GM23338 (cell line): ENCODE results near the gene GALE. TPM values are rescaled to one million over a fixed set of nuclear protein-coding genes. Genes with fewer than 3 reads are reported as not detected.

Experiments
- ATAC-seq: fragments of 200-7000 bp; cut with Tn5 transposase; 3 replicates; pipeline ENCODE4 v1.9.1; 2020
- DNase-seq: peaks from one replicate; pipeline ENCODE4 v3.0.0-alpha.2; 2015; ENCODE audit warnings: low spot score
- H2AFZ ChIP-seq: fragments of 200-600 bp; sonication (generic); 2 replicates; pipeline ENCODE4 v1.8.0; 2016; ENCODE audit warnings: antibody characterized with exemption, mild to moderate bottlenecking, moderate library complexity
- H3F3A ChIP-seq: fragments of 200-600 bp; sonication (generic); replicated peaks from 2 replicates; pipeline ENCODE4 v1.8.0; 2017; ENCODE audit warnings: antibody characterized with exemption, mixed run types, low read depth
- H3K27ac ChIP-seq: fragments of 200-600 bp; sonication (generic); 2 replicates; pipeline ENCODE4 v1.6.1; 2016; ENCODE audit warnings: low read depth
- H3K27me3 ChIP-seq: fragments of 200-600 bp; sonication (generic); 2 replicates; pipeline ENCODE4 v1.8.0; 2016; ENCODE audit warnings: mild to moderate bottlenecking, mixed run types, moderate library complexity; ENCODE audit not compliant: insufficient read depth
- H3K36me3 ChIP-seq: fragments of 200-600 bp; sonication (generic); 2 replicates; pipeline ENCODE4 v1.8.0; 2016; ENCODE audit warnings: mild to moderate bottlenecking; ENCODE audit not compliant: insufficient read depth
- H3K4me1 ChIP-seq: fragments of 200-600 bp; sonication (generic); 2 replicates; pipeline ENCODE4 v1.8.0; 2016; ENCODE audit warnings: mild to moderate bottlenecking, moderate library complexity; ENCODE audit not compliant: insufficient read depth
- H3K4me2 ChIP-seq: fragments of 200-600 bp; sonication (generic); 2 replicates; pipeline ENCODE4 v1.7.1; 2017; ENCODE audit warnings: mixed run types
- H3K4me3 ChIP-seq: fragments of 200-600 bp; sonication (generic); 2 replicates; pipeline ENCODE4 v1.6.1; 2016; ENCODE audit warnings: mixed run types
- H3K79me2 ChIP-seq: fragments of 200-600 bp; sonication (generic); replicated peaks from 2 replicates; pipeline ENCODE4 v1.8.0; 2017; ENCODE audit warnings: mild to moderate bottlenecking; ENCODE audit not compliant: insufficient read depth
- H3K9me2 ChIP-seq: fragments of 200-600 bp; sonication (generic); 2 replicates; pipeline ENCODE4 v1.8.0; 2017; ENCODE audit not compliant: insufficient read depth
- H4K20me1 ChIP-seq: fragments of 200-600 bp; sonication (generic); replicated peaks from 2 replicates; pipeline ENCODE4 v1.8.0; 2017; ENCODE audit warnings: mild to moderate bottlenecking; ENCODE audit not compliant: insufficient read depth
- H3K27ac Mint-ChIP-seq: 2 replicates; pipeline ENCODE4 v1.8.0; 2020; ENCODE audit warnings: inconsistent platforms, mild to moderate bottlenecking, moderate library complexity, mixed read lengths
- H3K27me3 Mint-ChIP-seq: 3 replicates; pipeline ENCODE4 v1.8.0; 2022; ENCODE audit warnings: low read depth, mild to moderate bottlenecking, moderate library complexity, mixed read lengths, inconsistent platforms; ENCODE audit not compliant: insufficient read depth, poor library complexity
- H3K36me3 Mint-ChIP-seq: 3 replicates; pipeline ENCODE4 v1.8.0; 2021; ENCODE audit warnings: low read depth, mild to moderate bottlenecking, inconsistent platforms, moderate library complexity, mixed read lengths
- H3K4me1 Mint-ChIP-seq: 3 replicates; pipeline ENCODE4 v1.8.0; 2020; ENCODE audit warnings: mild to moderate bottlenecking, inconsistent platforms, mixed read lengths
- H3K4me3 Mint-ChIP-seq: 3 replicates; pipeline ENCODE4 v1.8.0; 2021; ENCODE audit warnings: moderate library complexity, mild to moderate bottlenecking, inconsistent platforms, mixed read lengths
- H3K9me3 Mint-ChIP-seq: 3 replicates; pipeline ENCODE4 v1.8.0; 2020; ENCODE audit warnings: moderate library complexity, mild to moderate bottlenecking, inconsistent platforms, mixed read lengths
- CREB1 ChIP-seq: fragments of 250-450 bp; sonication (Bioruptor Pico); IDR thresholded peaks from 2 replicates; pipeline ENCODE4 v1.5.0; 2020; ENCODE audit warnings: low read depth, mild to moderate bottlenecking, moderate library complexity
- CTCF ChIP-seq, 2 experiments: fragments of 200-600 bp in 1 of 2; sonication (generic) in 1 of 2; conservative IDR thresholded peaks; 2 replicates each; pipeline versions ENCODE4 v1.5.1 to v1.6.1; 2016 to 2017; ENCODE audit warnings: antibody characterized with exemption in 2 of 2, low read depth in 2 of 2, mild to moderate bottlenecking in 2 of 2, moderate library complexity in 1 of 2
- ETS1 ChIP-seq: IDR thresholded peaks from 2 replicates; pipeline ENCODE4 v1.6.1; 2016; ENCODE audit warnings: antibody characterized with exemption
- EZH2 ChIP-seq: fragments of 200-600 bp; sonication (generic); IDR thresholded peaks from one replicate; pipeline ENCODE4 v1.8.0; 2017; ENCODE audit warnings: antibody characterized with exemption, mild to moderate bottlenecking, low read depth; ENCODE audit not compliant: unreplicated experiment
- EZH2phosphoT487 ChIP-seq: fragments of 200-600 bp; sonication (generic); IDR thresholded peaks from one replicate; pipeline ENCODE4 v1.8.1; 2018; ENCODE audit warnings: antibody characterized with exemption; ENCODE audit not compliant: unreplicated experiment
- JUNB ChIP-seq: IDR thresholded peaks from one replicate; pipeline ENCODE4 v1.6.1; 2016; ENCODE audit warnings: antibody characterized with exemption; ENCODE audit not compliant: unreplicated experiment
- NANOG ChIP-seq: IDR thresholded peaks from 2 replicates; pipeline ENCODE4 v1.6.1; 2016; ENCODE audit warnings: antibody characterized with exemption, borderline replicate concordance
- POLR2AphosphoS5 ChIP-seq: IDR thresholded peaks from 2 replicates; pipeline ENCODE4 v1.6.1; 2016; ENCODE audit warnings: antibody characterized with exemption, low read depth
- REST ChIP-seq: IDR thresholded peaks from one replicate; pipeline ENCODE4 v1.6.1; 2018; ENCODE audit warnings: antibody characterized with exemption; ENCODE audit not compliant: unreplicated experiment
- STAT1 ChIP-seq: IDR thresholded peaks from one replicate; pipeline ENCODE4 v1.6.1; 2016; ENCODE audit warnings: antibody characterized with exemption; ENCODE audit not compliant: unreplicated experiment
- ZNF114 ChIP-seq: fragments of 250-450 bp; sonication (Bioruptor Pico); IDR thresholded peaks from 2 replicates; pipeline ENCODE4 v1.5.0; 2020; ENCODE audit warnings: mild to moderate bottlenecking, moderate library complexity
- ZNF331 ChIP-seq: fragments of 250-450 bp; sonication (Bioruptor Pico); IDR thresholded peaks from 2 replicates; pipeline ENCODE4 v1.5.0; 2020; ENCODE audit warnings: low read depth, mild to moderate bottlenecking, moderate library complexity
- polyA plus RNA-seq: library from polyadenylated mRNA; unstranded; fragments of >200 nt; fragmentation: Nextera tagmentation; extraction: Ambion mirVana; gene quantifications from 2 replicates; pipeline ENCODE4 v1.2.1, GENCODE V29; 2016
- total RNA-seq: library from RNA; depleted of rRNA; stranded (reverse); fragments of >200 nt; shearing (Covaris generic); gene quantifications from 2 replicates; pipeline ENCODE4 v1.2.3, GENCODE V29; 2014
- TF ChIP-seq, protein P1 (sequence below): fragments of 250-450 bp; sonication (Bioruptor Pico); IDR thresholded peaks from 2 replicates; pipeline ENCODE4 v1.5.0; 2020; ENCODE audit warnings: mild to moderate bottlenecking, moderate library complexity

GALE gene
- total and polyA plus RNA-seq, 2 experiments from 2014 or later: 28.1 to 31.7 TPM

DNA sequence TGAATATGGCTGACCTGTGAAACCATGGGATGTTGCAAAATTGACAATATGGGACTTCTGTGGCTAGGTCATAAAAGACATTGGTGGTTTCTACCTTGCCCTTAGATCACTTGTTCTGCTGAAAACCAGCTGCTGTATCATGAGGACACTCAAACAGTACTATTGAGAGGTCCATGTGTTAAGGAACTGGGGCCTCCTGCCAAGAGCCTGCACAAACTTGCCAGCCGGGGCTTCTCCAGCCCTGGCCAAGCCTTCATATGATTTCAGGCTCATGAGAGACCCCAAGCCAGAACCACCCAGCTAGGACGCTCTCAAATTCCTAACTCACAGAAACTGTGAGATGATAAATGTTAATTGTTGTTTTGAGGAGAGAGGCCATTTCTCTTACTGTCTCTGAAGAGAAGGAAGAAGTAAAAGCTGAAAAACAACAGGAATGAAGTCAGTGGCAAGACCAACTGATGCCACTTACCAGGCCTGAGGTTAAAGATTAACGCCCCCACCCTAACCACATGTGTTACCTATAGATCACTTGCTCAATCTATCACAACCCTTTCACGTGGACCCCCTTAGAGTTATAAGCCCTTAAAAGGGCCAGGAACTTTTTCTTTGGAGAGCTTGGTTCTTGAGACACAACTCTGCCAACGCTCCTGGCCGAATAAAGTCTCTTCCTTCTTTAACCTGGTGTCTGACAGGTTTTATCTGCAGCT, 26.2 kb downstream of the GALE start:
- H3K4me3 ChIP-seq: no peak overlapping the region
- TF ChIP-seq, protein P1, sequence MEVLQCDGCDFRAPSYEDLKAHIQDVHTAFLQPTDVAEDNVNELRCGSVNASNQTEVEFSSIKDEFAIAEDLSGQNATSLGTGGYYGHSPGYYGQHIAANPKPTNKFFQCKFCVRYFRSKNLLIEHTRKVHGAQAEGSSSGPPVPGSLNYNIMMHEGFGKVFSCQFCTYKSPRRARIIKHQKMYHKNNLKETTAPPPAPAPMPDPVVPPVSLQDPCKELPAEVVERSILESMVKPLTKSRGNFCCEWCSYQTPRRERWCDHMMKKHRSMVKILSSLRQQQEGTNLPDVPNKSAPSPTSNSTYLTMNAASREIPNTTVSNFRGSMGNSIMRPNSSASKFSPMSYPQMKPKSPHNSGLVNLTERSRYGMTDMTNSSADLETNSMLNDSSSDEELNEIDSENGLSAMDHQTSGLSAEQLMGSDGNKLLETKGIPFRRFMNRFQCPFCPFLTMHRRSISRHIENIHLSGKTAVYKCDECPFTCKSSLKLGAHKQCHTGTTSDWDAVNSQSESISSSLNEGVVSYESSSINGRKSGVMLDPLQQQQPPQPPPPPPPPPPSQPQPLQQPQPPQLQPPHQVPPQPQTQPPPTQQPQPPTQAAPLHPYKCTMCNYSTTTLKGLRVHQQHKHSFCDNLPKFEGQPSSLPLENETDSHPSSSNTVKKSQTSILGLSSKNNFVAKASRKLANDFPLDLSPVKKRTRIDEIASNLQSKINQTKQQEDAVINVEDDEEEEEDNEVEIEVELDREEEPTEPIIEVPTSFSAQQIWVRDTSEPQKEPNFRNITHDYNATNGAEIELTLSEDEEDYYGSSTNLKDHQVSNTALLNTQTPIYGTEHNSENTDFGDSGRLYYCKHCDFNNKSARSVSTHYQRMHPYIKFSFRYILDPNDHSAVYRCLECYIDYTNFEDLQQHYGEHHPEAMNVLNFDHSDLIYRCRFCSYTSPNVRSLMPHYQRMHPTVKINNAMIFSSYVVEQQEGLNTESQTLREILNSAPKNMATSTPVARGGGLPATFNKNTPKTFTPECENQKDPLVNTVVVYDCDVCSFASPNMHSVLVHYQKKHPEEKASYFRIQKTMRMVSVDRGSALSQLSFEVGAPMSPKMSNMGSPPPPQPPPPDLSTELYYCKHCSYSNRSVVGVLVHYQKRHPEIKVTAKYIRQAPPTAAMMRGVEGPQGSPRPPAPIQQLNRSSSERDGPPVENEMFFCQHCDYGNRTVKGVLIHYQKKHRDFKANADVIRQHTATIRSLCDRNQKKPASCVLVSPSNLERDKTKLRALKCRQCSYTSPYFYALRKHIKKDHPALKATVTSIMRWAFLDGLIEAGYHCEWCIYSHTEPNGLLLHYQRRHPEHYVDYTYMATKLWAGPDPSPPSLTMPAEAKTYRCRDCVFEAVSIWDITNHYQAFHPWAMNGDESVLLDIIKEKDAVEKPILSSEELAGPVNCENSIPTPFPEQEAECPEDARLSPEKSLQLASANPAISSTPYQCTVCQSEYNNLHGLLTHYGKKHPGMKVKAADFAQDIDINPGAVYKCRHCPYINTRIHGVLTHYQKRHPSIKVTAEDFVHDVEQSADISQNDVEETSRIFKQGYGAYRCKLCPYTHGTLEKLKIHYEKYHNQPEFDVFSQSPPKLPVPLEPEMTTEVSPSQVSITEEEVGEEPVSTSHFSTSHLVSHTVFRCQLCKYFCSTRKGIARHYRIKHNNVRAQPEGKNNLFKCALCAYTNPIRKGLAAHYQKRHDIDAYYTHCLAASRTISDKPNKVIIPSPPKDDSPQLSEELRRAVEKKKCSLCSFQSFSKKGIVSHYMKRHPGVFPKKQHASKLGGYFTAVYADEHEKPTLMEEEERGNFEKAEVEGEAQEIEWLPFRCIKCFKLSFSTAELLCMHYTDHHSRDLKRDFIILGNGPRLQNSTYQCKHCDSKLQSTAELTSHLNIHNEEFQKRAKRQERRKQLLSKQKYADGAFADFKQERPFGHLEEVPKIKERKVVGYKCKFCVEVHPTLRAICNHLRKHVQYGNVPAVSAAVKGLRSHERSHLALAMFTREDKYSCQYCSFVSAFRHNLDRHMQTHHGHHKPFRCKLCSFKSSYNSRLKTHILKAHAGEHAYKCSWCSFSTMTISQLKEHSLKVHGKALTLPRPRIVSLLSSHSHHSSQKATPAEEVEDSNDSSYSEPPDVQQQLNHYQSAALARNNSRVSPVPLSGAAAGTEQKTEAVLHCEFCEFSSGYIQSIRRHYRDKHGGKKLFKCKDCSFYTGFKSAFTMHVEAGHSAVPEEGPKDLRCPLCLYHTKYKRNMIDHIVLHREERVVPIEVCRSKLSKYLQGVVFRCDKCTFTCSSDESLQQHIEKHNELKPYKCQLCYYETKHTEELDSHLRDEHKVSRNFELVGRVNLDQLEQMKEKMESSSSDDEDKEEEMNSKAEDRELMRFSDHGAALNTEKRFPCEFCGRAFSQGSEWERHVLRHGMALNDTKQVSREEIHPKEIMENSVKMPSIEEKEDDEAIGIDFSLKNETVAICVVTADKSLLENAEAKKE (CRISPR knock-in tag): no peak
- TF ChIP-seq EZH2: no peak
- no peak for TF ChIP-seq EZH2phosphoT487
- no peak for TF ChIP-seq JUNB
- no peak for TF ChIP-seq REST
- TF ChIP-seq CTCF (conservative IDR thresholded peaks at IDR 0.05; ENCODE audit: low read depth in 2 of 2): no peak
- TF ChIP-seq POLR2AphosphoS5: no peak
- TF ChIP-seq STAT1: no peak
- no peak for TF ChIP-seq ZNF331
- no peak for TF ChIP-seq ZNF114
- TF ChIP-seq ETS1: no peak
- TF ChIP-seq CREB1 (CRISPR knock-in tag): no peak
- no peak for TF ChIP-seq NANOG
- 0 out of 2 replicates have a peak, but pooled peaks cover 4% of the 10 kb centered on the region for H3F3A ChIP-seq
- ATAC-seq: no peak
- no peak overlapping the region for H3K4me3 Mint-ChIP-seq
- no peak overlapping the region for H2AFZ ChIP-seq
- no peak overlapping the region for H3K4me2 ChIP-seq
- peaks cover 7% of the 10 kb centered on the region for H4K20me1 ChIP-seq
- no peak overlapping the region for H3K27ac Mint-ChIP-seq
- H3K36me3 Mint-ChIP-seq: peaks cover 3% of the 10 kb centered on the region; the same call in 2 of the 3 replicates
- H3K9me3 Mint-ChIP-seq: no peaks in the 10 kb centered on the region
- DNase-seq: no peak
- no peaks in the 10 kb centered on the region for H3K9me2 ChIP-seq
- peaks cover 14% of the 10 kb centered on the region; the same call in 1 of the 2 replicates for H3K4me1 ChIP-seq
- peaks cover 6% of the 10 kb centered on the region for H3K4me1 Mint-ChIP-seq
- no peak overlapping the region for H3K27ac ChIP-seq
- peaks cover 30% of the 10 kb centered on the region for H3K79me2 ChIP-seq
- no peaks in the 10 kb centered on the region for H3K27me3 ChIP-seq
- peaks cover 4% of the 10 kb centered on the region for H3K27me3 Mint-ChIP-seq
- H3K36me3 ChIP-seq: peaks cover under 1% of the 10 kb centered on the region; the same call in 1 of the 2 replicates
